NB4 (cell line): ENCODE results near the gene RGS16.
"Not testable (repeated sequence)": the region's sequence is repeated elsewhere in the genome, so short reads cannot be mapped to it uniquely, and the experiment has no call there.

Experiments
- DNase-seq: peaks from one replicate; pipeline ENCODE4 v3.0.0; 2010; ENCODE audit warnings: low read depth
- H3K4me3 ChIP-seq: one replicate; pipeline ENCODE4 v1.5.1; 2011; ENCODE audit warnings: mild to moderate bottlenecking, low read depth, low read length, moderate library complexity
- CTCF ChIP-seq: IDR thresholded peaks from one replicate; pipeline ENCODE4 v1.5.1; 2012; ENCODE audit warnings: low read depth, low read length
- MAX ChIP-seq: IDR thresholded peaks from 2 replicates; pipeline ENCODE4 v1.6.1; 2011; ENCODE audit warnings: low read depth, low read length
- MYC ChIP-seq: IDR thresholded peaks from 2 replicates; pipeline ENCODE4 v1.6.1; 2011; ENCODE audit warnings: low read depth, low read length
- POLR2A ChIP-seq: IDR thresholded peaks from 2 replicates; pipeline ENCODE4 v1.6.1; 2011; ENCODE audit warnings: mild to moderate bottlenecking; ENCODE audit not compliant: insufficient read length; ENCODE audit errors: extremely low read depth

RGS16 gene

DNA sequence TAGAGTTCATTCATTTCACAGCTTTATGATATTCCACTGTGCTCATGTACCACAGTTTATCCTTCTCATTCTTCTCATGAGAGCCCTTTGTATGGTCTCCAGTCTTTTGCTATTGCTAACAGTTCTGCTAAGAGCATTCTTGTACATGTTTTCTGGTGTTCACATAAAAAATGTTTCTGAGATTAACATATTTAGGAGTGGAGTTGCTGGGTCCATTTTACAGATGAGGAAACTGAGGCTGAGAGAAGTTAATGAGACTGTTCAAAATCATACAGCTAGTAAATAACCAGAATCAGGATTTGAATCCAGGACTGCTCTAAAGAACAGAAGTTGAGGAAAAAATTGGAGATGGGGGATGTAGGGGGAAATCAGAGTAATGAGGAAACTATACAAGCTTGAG, 28.8 kb upstream of the RGS16 start:
- DNase-seq: no peak
- TF ChIP-seq POLR2A: no peak
- no peak for TF ChIP-seq MYC
- H3K4me3 ChIP-seq: no peak overlapping the region

- peak; percentile 75 for DNase-seq
- not testable (repeated sequence) for H3K4me3 ChIP-seq
Observed at GRCh38 chr1:182632441-182632857, 28.3 kb upstream of the RGS16 start.

DNA sequence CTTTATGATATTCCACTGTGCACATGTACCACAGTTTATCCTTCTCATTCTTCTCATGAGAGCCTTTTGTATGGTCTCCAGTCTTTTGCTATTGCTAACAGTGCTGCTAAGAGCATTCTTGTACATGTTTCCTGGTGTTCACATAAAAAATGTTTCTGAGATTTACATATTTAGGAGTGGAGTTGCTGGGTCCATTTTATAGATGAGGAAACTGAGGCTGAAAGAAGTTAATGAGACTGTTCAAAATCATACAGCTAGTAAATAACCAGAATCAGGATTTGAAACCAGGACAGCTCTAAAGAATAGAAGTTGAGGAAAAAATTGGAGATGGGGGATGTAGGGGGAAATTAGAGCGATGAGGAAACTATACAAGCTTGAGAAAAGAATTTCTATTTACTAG, 27.8 kb upstream of the RGS16 start:
- DNase-seq: no peak
- H3K4me3 ChIP-seq: no peak overlapping the region
- no peak for TF ChIP-seq MYC
- no peak for TF ChIP-seq POLR2A
- TF ChIP-seq MAX: no peak
- no peak for TF ChIP-seq CTCF

DNA sequence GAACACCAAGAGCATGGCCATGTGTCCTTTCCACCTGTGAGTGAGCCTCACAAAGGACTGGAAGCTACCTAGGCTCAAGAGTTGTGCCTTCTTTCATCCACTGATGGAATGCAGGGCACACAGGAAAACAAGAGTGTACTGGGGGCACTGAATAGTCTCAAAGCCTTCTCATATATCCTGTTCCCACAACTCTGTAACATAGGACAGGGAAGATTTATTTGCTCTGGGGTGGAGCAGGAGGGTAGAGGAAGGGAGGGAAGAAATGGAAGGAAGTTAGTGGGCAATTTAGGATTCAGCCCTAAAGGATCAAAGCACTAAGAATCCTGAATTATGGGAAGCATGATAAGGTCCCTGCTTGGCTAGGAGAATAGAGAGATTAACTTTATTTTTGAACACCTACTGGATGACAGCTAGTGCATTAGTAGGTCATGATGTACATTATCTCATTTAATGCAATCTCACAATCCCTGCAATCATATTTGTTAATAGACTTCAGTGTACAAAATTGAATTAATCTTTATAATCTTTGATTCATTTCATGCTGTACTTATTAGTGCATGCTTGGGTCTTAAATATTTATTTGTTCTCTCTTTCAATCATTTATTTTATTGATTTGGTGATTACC, 27.0 kb upstream of the RGS16 start:
- DNase-seq: no peak
- TF ChIP-seq CTCF (no peak), MYC (no peak), POLR2A (no peak), MAX (no peak)
- H3K4me3 ChIP-seq: no peak overlapping the region

- no peak overlapping the region for H3K4me3 ChIP-seq
- DNase-seq: no peak
- TF ChIP-seq MAX (no peak), CTCF (no peak), MYC (no peak), POLR2A (no peak)
Observed at GRCh38 chr1:182630586-182630985, 26.4 kb upstream of the RGS16 start.

GRCh38 chr1:182629499-182630096, 25.4 kb upstream of the RGS16 start:
- H3K4me3 ChIP-seq: no peak overlapping the region
- no peak for TF ChIP-seq MAX
- TF ChIP-seq POLR2A: no peak
- no peak for TF ChIP-seq CTCF
- TF ChIP-seq MYC: 0 out of 2 replicates have a peak, but pooled peaks have one; percentile 10
- peak; percentile 88 for DNase-seq

GRCh38 chr1:182629080-182629479, 24.9 kb upstream of the RGS16 start:
- TF ChIP-seq MAX (no peak), CTCF (no peak), MYC (no peak), POLR2A (no peak)
- no peak overlapping the region for H3K4me3 ChIP-seq
- no peak for DNase-seq
